ENCODE results near the gene RNF130. TPM values are rescaled to one million over a fixed set of nuclear protein-coding genes. Genes with fewer than 3 reads are reported as not detected.

The RNF130 gene
- total and polyA plus RNA-seq, 9 of the 15 experiments (the other 6 are each of a cell fraction or from before 2014, with no cell fraction given) = 5.8 to 39.4 (median 27.1) TPM

DNA sequence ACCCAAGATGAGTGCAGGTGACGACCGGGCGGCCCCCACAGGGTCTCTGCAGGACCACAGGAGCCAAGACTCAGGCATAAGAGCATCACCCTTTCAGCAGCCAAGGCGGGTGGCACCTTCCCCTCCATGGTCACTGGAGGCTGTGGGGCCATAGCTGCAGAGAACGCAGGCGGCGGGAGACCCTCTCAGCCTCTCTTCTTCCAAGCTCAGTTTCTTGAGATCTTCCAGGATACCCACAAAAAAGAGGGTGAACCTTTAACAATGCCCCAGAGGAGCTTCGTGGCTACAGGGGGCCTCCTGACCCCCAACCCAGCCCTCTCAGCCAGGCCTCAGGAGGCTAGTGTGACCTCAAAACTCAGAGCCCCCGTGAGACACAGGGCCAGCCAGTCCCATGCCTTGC lies 158.1 kb downstream of the RNF130 start (continued):
- TF ChIP-seq, protein P1, sequence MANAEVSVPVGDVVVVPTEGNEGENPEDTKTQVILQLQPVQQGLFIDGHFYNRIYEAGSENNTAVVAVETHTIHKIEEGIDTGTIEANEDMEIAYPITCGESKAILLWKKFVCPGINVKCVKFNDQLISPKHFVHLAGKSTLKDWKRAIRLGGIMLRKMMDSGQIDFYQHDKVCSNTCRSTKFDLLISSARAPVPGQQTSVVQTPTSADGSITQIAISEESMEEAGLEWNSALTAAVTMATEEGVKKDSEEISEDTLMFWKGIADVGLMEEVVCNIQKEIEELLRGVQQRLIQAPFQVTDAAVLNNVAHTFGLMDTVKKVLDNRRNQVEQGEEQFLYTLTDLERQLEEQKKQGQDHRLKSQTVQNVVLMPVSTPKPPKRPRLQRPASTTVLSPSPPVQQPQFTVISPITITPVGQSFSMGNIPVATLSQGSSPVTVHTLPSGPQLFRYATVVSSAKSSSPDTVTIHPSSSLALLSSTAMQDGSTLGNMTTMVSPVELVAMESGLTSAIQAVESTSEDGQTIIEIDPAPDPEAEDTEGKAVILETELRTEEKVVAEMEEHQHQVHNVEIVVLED (CRISPR knock-in tag; IDR thresholded peaks at IDR 0.05) = no peak
- TF ChIP-seq CCNT2 (IDR thresholded peaks at IDR 0.05; ENCODE audit: borderline replicate concordance, extremely low read depth, insufficient read length, low read depth, low read length) = no peak
- no peak for TF ChIP-seq ZNF79 (CRISPR knock-in tag; IDR thresholded peaks at IDR 0.05; ENCODE audit: low read depth)
- no peak for TF ChIP-seq ATF1 (CRISPR knock-in tag; IDR thresholded peaks at IDR 0.05)
- TF ChIP-seq ATF1 (tag; IDR thresholded peaks at IDR 0.05) = no peak
- no peak for TF ChIP-seq ELK3 (CRISPR knock-in tag; IDR thresholded peaks at IDR 0.05)
- no peak for TF ChIP-seq KLF16 (IDR thresholded peaks at IDR 0.05)
- no peak for TF ChIP-seq HDAC3 (IDR thresholded peaks at IDR 0.05; ENCODE audit: borderline replicate concordance, partially characterized antibody)
- TF ChIP-seq, protein P2, sequence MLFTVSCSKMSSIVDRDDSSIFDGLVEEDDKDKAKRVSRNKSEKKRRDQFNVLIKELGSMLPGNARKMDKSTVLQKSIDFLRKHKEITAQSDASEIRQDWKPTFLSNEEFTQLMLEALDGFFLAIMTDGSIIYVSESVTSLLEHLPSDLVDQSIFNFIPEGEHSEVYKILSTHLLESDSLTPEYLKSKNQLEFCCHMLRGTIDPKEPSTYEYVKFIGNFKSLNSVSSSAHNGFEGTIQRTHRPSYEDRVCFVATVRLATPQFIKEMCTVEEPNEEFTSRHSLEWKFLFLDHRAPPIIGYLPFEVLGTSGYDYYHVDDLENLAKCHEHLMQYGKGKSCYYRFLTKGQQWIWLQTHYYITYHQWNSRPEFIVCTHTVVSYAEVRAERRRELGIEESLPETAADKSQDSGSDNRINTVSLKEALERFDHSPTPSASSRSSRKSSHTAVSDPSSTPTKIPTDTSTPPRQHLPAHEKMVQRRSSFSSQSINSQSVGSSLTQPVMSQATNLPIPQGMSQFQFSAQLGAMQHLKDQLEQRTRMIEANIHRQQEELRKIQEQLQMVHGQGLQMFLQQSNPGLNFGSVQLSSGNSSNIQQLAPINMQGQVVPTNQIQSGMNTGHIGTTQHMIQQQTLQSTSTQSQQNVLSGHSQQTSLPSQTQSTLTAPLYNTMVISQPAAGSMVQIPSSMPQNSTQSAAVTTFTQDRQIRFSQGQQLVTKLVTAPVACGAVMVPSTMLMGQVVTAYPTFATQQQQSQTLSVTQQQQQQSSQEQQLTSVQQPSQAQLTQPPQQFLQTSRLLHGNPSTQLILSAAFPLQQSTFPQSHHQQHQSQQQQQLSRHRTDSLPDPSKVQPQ (CRISPR knock-in tag; IDR thresholded peaks at IDR 0.05; ENCODE audit: borderline replicate concordance) = no peak
- no peak for TF ChIP-seq ZBTB33 (CRISPR knock-in tag; IDR thresholded peaks at IDR 0.05)
